ENCODE measurements around the gene SSTR3.

The SSTR3 gene

GRCh38 chr22:37157516-37158285, 54.6 kb downstream of the SSTR3 start:
- Histone ChIP-seq H3K4me2 (ENCODE audit: low read length) (no peak overlapping the region), H3K4me3 (ENCODE audit: low read depth, low read length) (no peak overlapping the region), H2AFZ (no peak overlapping the region), H3K9me3 (ENCODE audit: control insufficient read depth, low read length) (no peaks in the 10 kb centered on the region), H3K79me2 (no peaks in the 10 kb centered on the region), H3K4me1 (no peaks in the 10 kb centered on the region), H3K9ac (no peak overlapping the region), H3K27ac (no peak overlapping the region), H3K27me3 (ENCODE audit: control insufficient read depth, insufficient read depth, low read length) (no peaks in the 10 kb centered on the region), H3K36me3 (ENCODE audit: control insufficient read depth, insufficient read depth, low read length) (no peaks in the 10 kb centered on the region)
- no peak for TF ChIP-seq CTCF (IDR thresholded peaks at IDR 0.05)

GRCh38 chr22:37156686-37157435, 55.4 kb downstream of the SSTR3 start:
- Histone ChIP-seq H2AFZ (no peak overlapping the region), H3K4me3 (ENCODE audit: low read depth, low read length) (no peak overlapping the region), H3K36me3 (ENCODE audit: control insufficient read depth, insufficient read depth, low read length) (no peaks in the 10 kb centered on the region), H3K79me2 (no peaks in the 10 kb centered on the region), H3K27ac (no peak overlapping the region), H3K9ac (no peak overlapping the region), H3K27me3 (ENCODE audit: control insufficient read depth, insufficient read depth, low read length) (no peaks in the 10 kb centered on the region), H3K4me1 (no peaks in the 10 kb centered on the region), H3K9me3 (ENCODE audit: control insufficient read depth, low read length) (no peaks in the 10 kb centered on the region), H3K4me2 (ENCODE audit: low read length) (no peak overlapping the region)
- no peak for TF ChIP-seq CTCF (IDR thresholded peaks at IDR 0.05)

GRCh38 chr22:37155971-37156370, 56.3 kb downstream of the SSTR3 start:
- Histone ChIP-seq H3K4me3 (ENCODE audit: low read depth, low read length) (no peak overlapping the region), H3K9ac (no peak overlapping the region), H3K4me1 (no peaks in the 10 kb centered on the region), H3K27ac (no peak overlapping the region), H3K79me2 (no peaks in the 10 kb centered on the region), H3K27me3 (ENCODE audit: control insufficient read depth, insufficient read depth, low read length) (no peaks in the 10 kb centered on the region), H3K36me3 (ENCODE audit: control insufficient read depth, insufficient read depth, low read length) (no peaks in the 10 kb centered on the region), H2AFZ (no peak overlapping the region), H3K9me3 (ENCODE audit: control insufficient read depth, low read length) (no peaks in the 10 kb centered on the region), H3K4me2 (ENCODE audit: low read length) (no peak overlapping the region)
- TF ChIP-seq CTCF (IDR thresholded peaks at IDR 0.05) = no peak

- Histone ChIP-seq H3K27me3 (ENCODE audit: control insufficient read depth, insufficient read depth, low read length) (no peaks in the 10 kb centered on the region), H3K9me3 (ENCODE audit: control insufficient read depth, low read length) (no peaks in the 10 kb centered on the region), H3K27ac (no peak overlapping the region), H3K79me2 (no peaks in the 10 kb centered on the region), H3K4me2 (ENCODE audit: low read length) (no peak overlapping the region), H3K36me3 (ENCODE audit: control insufficient read depth, insufficient read depth, low read length) (no peaks in the 10 kb centered on the region), H3K4me3 (ENCODE audit: low read depth, low read length) (no peak overlapping the region), H3K9ac (no peak overlapping the region), H3K4me1 (no peaks in the 10 kb centered on the region), H2AFZ (no peak overlapping the region)
- no peak for TF ChIP-seq CTCF (IDR thresholded peaks at IDR 0.05)
Observed at GRCh38 chr22:37154925-37155712, 57.2 kb downstream of the SSTR3 start.
